ENCODE measurements around the gene ZNF622. TPM values are rescaled to one million over a fixed set of nuclear protein-coding genes. Genes with fewer than 3 reads are reported as not detected.

ZNF622 gene
- total RNA-seq, 6 experiments from 2014 or later: 12.9 to 15.7 (median 14.9) TPM

DNA sequence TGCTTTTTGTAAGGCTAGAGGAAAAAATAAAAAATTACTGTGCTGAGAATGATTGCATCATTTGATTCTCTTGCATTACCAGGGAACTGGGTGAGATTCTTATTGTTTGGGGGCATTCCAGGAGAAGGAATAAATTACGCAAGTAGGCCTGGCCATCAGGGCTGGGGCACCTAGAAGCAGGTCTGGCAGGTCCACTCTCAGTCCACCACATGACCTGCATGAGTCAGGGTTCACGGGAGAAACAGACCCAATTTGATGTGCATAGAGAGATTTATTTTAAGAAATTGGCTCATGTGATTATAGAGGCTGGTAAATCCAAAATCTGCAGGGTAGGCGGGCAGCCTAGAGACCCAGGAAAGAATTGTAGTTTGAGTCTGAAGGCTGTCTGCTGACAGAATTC, 59.6 kb downstream of the ZNF622 start:
- WGBS (ENCODE audit: insufficient coverage, low coverage, low lambda C conversion rate, missing lambda C conversion rate): 54% methylated on average over 3 of the region's 3 CpGs
- Histone ChIP-seq H3K36me3 (no peaks in the 10 kb centered on the region), H3K27ac (no peak overlapping the region), H3K9me3 (no peaks in the 10 kb centered on the region), H3K4me3 (no peak overlapping the region), H3K27me3 (no peaks in the 10 kb centered on the region), H3K4me1 (no peaks in the 10 kb centered on the region)
- intact Hi-C loops (cut with DNase I): no loop called here
- no peak for ATAC-seq
- TF ChIP-seq POLR2A (IDR thresholded peaks at IDR 0.05): no peak
- no peak for TF ChIP-seq CTCF (IDR thresholded peaks at IDR 0.05)
- DNase-seq: no peak

Other genes with a start within 250 kb of the ZNF622 start
- gene RETREG1, start 151.2 kb upstream of the ZNF622 start, total RNA-seq: 10 to 100 TPM; 17.2 to 70.8 (median 30.2) TPM